ENCODE data around the gene LRRC1. TPM values are rescaled to one million over a fixed set of nuclear protein-coding genes. Genes with fewer than 3 reads are reported as not detected.

Gene LRRC1
- total and polyA plus RNA-seq, 8 donors = 2.9 to 50.4 (median 12.2) TPM

DNA sequence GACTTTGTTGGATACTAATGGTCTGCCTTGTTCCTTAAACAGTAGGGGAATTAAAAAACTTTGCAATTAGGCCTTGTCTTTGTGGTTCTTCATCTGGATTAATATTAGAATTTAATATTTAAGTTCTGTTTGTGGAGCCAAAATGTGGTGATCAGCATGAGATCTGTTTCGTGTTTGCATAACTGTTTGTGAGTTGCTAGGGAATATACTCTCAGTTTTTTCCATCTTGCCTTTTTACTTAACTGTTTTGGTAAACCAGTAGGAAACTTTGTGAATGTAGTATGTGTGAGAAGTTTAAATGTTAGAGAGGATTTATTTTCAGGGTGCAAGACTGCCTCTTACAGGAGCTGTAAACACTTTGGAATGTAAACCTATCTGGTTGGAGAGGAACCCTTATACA lies 35.6 kb downstream of the LRRC1 start:
- H3K4me1 ChIP-seq = peaks cover 16 to 73% (median 38%) of the 10 kb centered on the region in 4 donors

DNA sequence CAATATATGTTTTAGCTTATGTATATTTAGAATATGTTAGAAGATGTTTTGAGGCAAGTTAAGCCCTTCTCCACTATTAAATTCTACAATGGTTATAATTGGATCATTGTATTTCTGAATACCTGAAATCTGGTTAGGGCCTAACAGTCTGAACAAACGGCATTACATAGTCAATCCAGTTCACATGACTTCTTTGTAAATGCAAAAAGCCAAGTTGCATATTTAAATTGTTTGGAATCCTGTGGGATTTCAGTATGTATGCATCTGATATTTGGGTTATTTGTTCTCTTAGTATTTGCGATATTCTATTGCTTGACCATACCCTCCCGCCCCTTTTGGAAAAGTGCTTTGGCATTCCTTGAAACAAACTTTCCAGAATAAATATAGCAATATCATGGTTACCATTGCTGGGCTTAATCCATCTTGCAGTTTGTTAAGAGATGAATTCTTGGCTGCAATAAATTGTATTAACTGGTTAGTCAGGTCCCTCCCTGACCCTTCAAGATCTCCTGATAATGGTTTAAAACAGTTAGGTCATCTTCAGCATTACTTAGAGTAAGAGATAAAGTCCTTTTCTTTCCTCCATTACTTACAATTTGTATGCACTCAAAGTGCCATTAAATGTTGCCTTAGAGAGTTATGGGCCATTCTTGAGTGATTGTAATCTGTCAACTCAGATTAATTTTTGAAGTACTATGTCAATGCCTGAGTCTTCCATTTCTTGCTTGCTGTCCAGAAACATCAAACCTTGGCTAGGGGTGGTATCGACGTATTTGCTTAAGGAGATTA lies 36.5 kb downstream of the LRRC1 start:
- intact Hi-C loops (cut with DNase I; ENCODE audit: low total_unique reads) = no loop called here
- Histone ChIP-seq H3K36me3 (no peaks in the 10 kb centered on the region), H3K4me1 (peaks cover 16 to 65% (median 34%) of the 10 kb centered on the region in 4 donors), H3K9me3 (no peaks in the 10 kb centered on the region), H3K4me3 (no peak overlapping the region), H3K27me3 (no peaks in the 10 kb centered on the region), H3K27ac (no peak overlapping the region)
- no peak for TF ChIP-seq POLR2AphosphoS5 (IDR thresholded peaks at IDR 0.05)
- TF ChIP-seq, protein P1, sequence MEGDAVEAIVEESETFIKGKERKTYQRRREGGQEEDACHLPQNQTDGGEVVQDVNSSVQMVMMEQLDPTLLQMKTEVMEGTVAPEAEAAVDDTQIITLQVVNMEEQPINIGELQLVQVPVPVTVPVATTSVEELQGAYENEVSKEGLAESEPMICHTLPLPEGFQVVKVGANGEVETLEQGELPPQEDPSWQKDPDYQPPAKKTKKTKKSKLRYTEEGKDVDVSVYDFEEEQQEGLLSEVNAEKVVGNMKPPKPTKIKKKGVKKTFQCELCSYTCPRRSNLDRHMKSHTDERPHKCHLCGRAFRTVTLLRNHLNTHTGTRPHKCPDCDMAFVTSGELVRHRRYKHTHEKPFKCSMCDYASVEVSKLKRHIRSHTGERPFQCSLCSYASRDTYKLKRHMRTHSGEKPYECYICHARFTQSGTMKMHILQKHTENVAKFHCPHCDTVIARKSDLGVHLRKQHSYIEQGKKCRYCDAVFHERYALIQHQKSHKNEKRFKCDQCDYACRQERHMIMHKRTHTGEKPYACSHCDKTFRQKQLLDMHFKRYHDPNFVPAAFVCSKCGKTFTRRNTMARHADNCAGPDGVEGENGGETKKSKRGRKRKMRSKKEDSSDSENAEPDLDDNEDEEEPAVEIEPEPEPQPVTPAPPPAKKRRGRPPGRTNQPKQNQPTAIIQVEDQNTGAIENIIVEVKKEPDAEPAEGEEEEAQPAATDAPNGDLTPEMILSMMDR (IDR thresholded peaks at IDR 0.05) = no peak
- no peak for TF ChIP-seq POLR2A (IDR thresholded peaks at IDR 0.05)
- TF ChIP-seq EP300 (IDR thresholded peaks at IDR 0.05) = no peak
- no peak for DNase-seq
- WGBS, 5 donors = 81 to 94% (median 87%) methylated on average over 5 of the region's 5 CpGs

More for the DNA sequence above, 35.6 kb downstream of the LRRC1 start:
- no peak for DNase-seq
- H3K9me3 ChIP-seq = no peaks in the 10 kb centered on the region
- no peaks in the 10 kb centered on the region for H3K36me3 ChIP-seq
- TF ChIP-seq POLR2AphosphoS5 (IDR thresholded peaks at IDR 0.05) = no peak
- TF ChIP-seq EP300 (IDR thresholded peaks at IDR 0.05) = no peak
- no peak for TF ChIP-seq POLR2A (IDR thresholded peaks at IDR 0.05)
- TF ChIP-seq, protein P1 (IDR thresholded peaks at IDR 0.05) = no peak
- no peaks in the 10 kb centered on the region for H3K27me3 ChIP-seq
- peak overlapping the region in 1 of 5 donors; percentile 29 for H3K27ac ChIP-seq
- intact Hi-C loops (cut with DNase I; ENCODE audit: low total_unique reads) = no loop called here
- WGBS, 5 donors = 63 to 88% (median 76%) methylated on average over 1 of the region's 1 CpG
- H3K4me3 ChIP-seq = no peak overlapping the region

DNA sequence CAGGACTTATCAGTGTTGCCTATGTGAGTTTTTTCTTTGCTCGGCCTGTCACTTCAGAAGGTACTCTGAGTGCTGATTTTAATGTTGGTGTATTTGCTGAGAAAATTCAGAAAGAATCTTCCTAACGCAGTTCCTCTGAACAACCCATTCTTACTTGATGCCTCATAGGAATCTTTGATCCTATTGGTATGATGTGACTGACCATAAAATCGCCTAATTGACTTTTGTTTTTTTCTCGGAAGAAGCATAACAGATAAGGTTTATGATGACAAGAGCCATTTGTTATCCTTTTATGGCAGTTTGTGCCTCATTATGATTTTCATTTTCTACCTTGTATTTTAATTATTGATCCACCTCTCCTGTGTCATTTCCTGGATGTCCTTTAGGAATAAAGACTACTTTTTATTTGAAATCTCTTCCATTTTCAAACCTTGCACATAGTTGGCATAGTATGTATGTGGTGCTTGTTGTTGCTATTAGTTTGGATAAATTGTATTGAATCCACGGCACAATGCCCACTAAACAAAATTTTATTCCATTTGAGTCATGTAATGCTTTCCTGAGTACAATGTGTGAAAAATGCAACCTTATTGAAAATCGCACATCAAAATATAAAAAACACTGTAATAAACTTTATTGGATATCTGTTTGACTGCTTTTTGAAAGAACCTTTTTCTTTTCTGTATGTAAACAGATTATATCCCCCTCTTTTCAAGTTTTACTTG lies 37.3 kb downstream of the LRRC1 start:
- no peaks in the 10 kb centered on the region for H3K27me3 ChIP-seq
- H3K4me1 ChIP-seq = peaks cover 12 to 57% (median 29%) of the 10 kb centered on the region in 4 donors
- no peaks in the 10 kb centered on the region for H3K36me3 ChIP-seq
- no peak overlapping the region for H3K4me3 ChIP-seq
- intact Hi-C loops (cut with DNase I; ENCODE audit: low total_unique reads) = no loop called here
- H3K27ac ChIP-seq = no peak overlapping the region
- no peak for TF ChIP-seq POLR2AphosphoS5 (IDR thresholded peaks at IDR 0.05)
- TF ChIP-seq EP300 (IDR thresholded peaks at IDR 0.05) = no peak
- TF ChIP-seq, protein P1 (IDR thresholded peaks at IDR 0.05) = no peak
- TF ChIP-seq POLR2A (IDR thresholded peaks at IDR 0.05) = no peak
- DNase-seq = no peak
- 90 to 97% (median 93%) methylated on average over 6 of the region's 6 CpGs for WGBS, 5 donors
- no peaks in the 10 kb centered on the region for H3K9me3 ChIP-seq

DNA sequence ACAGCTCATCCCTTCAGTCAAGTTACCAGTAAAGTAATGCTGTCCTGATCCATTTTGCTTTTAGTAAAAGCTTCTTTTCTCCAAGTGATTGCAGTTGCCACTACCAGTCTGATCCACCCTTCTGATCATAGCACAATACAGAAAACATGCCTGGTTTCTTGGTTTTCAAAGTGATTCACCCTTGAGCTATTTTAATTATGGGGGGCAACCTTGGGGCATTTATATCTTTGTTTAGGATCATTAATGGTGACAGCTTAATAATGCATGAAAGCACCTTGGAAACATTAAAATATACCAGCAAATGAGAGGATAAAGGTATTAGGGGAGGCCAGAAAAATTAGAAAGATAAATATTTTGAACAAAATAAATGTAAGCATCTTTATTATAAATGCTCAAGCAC lies 38.4 kb downstream of the LRRC1 start:
- TF ChIP-seq POLR2A (IDR thresholded peaks at IDR 0.05) (no peak), POLR2AphosphoS5 (IDR thresholded peaks at IDR 0.05) (no peak), EP300 (IDR thresholded peaks at IDR 0.05) (no peak)
- TF ChIP-seq, protein P1 (IDR thresholded peaks at IDR 0.05) = no peak
- intact Hi-C loops (cut with DNase I; ENCODE audit: low total_unique reads) = no loop called here
- H3K4me1 ChIP-seq = peaks cover 11 to 54% (median 29%) of the 10 kb centered on the region in 4 donors
- DNase-seq = no peak
- H3K36me3 ChIP-seq = no peaks in the 10 kb centered on the region
- no peak overlapping the region for H3K27ac ChIP-seq
- no peaks in the 10 kb centered on the region for H3K9me3 ChIP-seq
- no peak overlapping the region for H3K4me3 ChIP-seq
- no peaks in the 10 kb centered on the region for H3K27me3 ChIP-seq
